Kidney (tissue), 14 donors: ENCODE results near the gene PTPRK. TPM values are rescaled to one million over a fixed set of nuclear protein-coding genes. Genes with fewer than 3 reads are reported as not detected.
"Not testable (repeated sequence)": the region's sequence is repeated elsewhere in the genome, so short reads cannot be mapped to it uniquely, and the experiment has no call there.

Source experiments
- DNase-seq, 5 donors: peaks; one replicate each; pipeline ENCODE4 v3.0.0-alpha.2; 2013 to 2020
- FAIRE-seq: peaks from 2 replicates; lab custom pipeline; 2012; peaks lifted over from hg19 to GRCh38; lab: Jason Lieb, UNC
- H3K27ac ChIP-seq, 2 donors: one replicate each; pipeline ENCODE4 v1.7.0; 2013; ENCODE audit warnings: low read depth in 2 of 2, low read length in 2 of 2, inconsistent platforms in 1 of 2
- H3K27me3 ChIP-seq: one replicate; pipeline ENCODE4 v1.7.1; 2013; ENCODE audit warnings: low read length, inconsistent platforms; ENCODE audit not compliant: control insufficient read depth, insufficient read depth
- H3K36me3 ChIP-seq, 3 donors: one replicate each; pipeline versions ENCODE4 v1.7.0 to v1.7.1; 2013; ENCODE audit warnings: low read length in 3 of 3, control low read depth in 1 of 3, inconsistent platforms in 1 of 3; ENCODE audit not compliant: insufficient read depth in 3 of 3, control insufficient read depth in 2 of 3
- H3K4me1 ChIP-seq, 3 donors: one replicate each; pipeline versions ENCODE4 v1.7.0 to v1.7.1; 2013; ENCODE audit warnings: low read length in 3 of 3, inconsistent platforms in 1 of 3, low read depth in 1 of 3; ENCODE audit not compliant: control insufficient read depth in 2 of 3, insufficient read depth in 2 of 3
- H3K4me3 ChIP-seq, 3 donors: one replicate each; pipeline versions ENCODE4 v1.7.0 to v1.8.1; 2013; ENCODE audit warnings: low read length in 3 of 3, control low read depth in 1 of 3, inconsistent platforms in 1 of 3
- H3K9ac ChIP-seq, 3 donors: one replicate each; pipeline versions ENCODE4 v1.7.0 to v1.7.1; 2013; ENCODE audit warnings: low read length in 3 of 3, control low read depth in 1 of 3, inconsistent platforms in 1 of 3
- H3K9me3 ChIP-seq, 3 donors: one replicate each; pipeline versions ENCODE4 v1.7.0 to v1.7.1; 2013; ENCODE audit warnings: low read length in 3 of 3, control low read depth in 1 of 3, inconsistent platforms in 1 of 3; ENCODE audit not compliant: control insufficient read depth in 2 of 3, insufficient read depth in 1 of 3
- intact Hi-C: fragments of 100-400 bp; cut with DNase I; formaldehyde crosslinking; loops from one replicate; pipeline ENCODE4 v1.11.1; 2022
- polyA plus RNA-seq: library from polyadenylated mRNA; stranded (reverse); fragments of 350-450 nt; fragmentation: Illumina TruSeq; extraction: RNeasy Lipid Tissue Mini Kit (QIAGEN cat#74804); gene quantifications from one replicate; pipeline ENCODE4 v1.2.3, GENCODE V29; 2014; ENCODE audit warnings: low read depth, low replicate concordance; ENCODE audit not compliant: insufficient read depth
- total RNA-seq: library from RNA; stranded (reverse); fragmentation: NEBNext Ultra II Directional; extraction: Animal tissue kit (Norgen Biotek cat#: 25700); gene quantifications from one replicate; pipeline ENCODE4 v1.2.1, GENCODE V29; 2021
- TF ChIP-seq, protein P1 (sequence below): IDR thresholded peaks from 3 replicates; pipeline ENCODE4 v1.5.1; 2012; ENCODE audit warnings: mild to moderate bottlenecking, moderate library complexity, borderline replicate concordance; ENCODE audit not compliant: insufficient read depth; ENCODE audit errors: extremely low read depth
- donor health status: control.
- donor health status: control.
- donor health status: control.
- donor health status: control.
- donor health status: control.
- donor health status: DM: yes; HTN: yes; CAD: no.
- donor health status: Normal renal cell carcinoma (clear cell type).

PTPRK gene
- total and polyA plus RNA-seq, 2 donors from 2014 or later, result 9.2 to 72.8 TPM

DNA sequence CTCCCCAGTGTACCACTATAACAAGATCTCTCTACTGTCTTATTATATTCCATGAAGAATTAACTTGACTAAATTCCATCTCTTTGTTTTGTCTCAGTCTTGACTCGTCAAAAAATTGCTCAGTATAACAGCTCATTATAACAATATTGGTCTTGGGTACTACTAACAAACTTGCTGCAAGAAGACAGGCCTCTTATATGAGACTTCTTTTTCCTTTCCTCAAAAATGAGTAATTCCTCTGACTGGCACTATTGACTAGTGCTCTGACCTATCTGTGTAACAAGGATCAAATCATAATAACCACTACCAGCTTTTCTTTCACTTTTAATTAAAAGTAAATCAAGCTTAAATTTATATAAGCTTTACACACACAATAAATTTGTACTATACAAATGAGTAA, 528.3 kb downstream of the PTPRK start:
- Histone ChIP-seq H3K27me3 (no peaks in the 10 kb centered on the region), H3K4me1 (no peaks in the 10 kb centered on the region), H3K9ac (no peak overlapping the region), H3K36me3 (no peaks in the 10 kb centered on the region), H3K4me3 (no peak overlapping the region), H3K9me3 (no peaks in the 10 kb centered on the region), H3K27ac (no peak overlapping the region)
- TF ChIP-seq, protein P1, sequence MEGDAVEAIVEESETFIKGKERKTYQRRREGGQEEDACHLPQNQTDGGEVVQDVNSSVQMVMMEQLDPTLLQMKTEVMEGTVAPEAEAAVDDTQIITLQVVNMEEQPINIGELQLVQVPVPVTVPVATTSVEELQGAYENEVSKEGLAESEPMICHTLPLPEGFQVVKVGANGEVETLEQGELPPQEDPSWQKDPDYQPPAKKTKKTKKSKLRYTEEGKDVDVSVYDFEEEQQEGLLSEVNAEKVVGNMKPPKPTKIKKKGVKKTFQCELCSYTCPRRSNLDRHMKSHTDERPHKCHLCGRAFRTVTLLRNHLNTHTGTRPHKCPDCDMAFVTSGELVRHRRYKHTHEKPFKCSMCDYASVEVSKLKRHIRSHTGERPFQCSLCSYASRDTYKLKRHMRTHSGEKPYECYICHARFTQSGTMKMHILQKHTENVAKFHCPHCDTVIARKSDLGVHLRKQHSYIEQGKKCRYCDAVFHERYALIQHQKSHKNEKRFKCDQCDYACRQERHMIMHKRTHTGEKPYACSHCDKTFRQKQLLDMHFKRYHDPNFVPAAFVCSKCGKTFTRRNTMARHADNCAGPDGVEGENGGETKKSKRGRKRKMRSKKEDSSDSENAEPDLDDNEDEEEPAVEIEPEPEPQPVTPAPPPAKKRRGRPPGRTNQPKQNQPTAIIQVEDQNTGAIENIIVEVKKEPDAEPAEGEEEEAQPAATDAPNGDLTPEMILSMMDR, result no peak
- DNase-seq (no peak), FAIRE-seq (no peak)
- intact Hi-C loops, result no loop called here

DNA sequence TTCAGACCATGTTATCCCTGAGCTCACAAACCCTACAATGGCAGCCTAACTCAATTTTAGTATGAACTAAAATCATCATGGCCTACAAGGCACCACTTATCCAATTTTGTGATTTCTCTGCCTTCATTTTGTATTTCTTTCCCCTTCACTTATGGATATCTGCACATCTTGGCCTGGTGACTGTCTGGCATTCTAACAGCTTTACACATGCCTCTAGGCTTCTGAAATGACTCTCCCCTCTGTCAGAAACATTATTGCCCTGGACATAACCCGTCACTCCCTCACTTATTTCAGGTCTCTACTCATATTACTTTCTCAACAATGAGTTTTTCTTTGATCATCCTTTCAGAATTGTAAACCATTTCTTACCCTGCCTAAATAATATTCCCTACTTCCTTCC, 530.3 kb downstream of the PTPRK start:
- intact Hi-C loops, result no loop called here
- FAIRE-seq, result no peak

DNA sequence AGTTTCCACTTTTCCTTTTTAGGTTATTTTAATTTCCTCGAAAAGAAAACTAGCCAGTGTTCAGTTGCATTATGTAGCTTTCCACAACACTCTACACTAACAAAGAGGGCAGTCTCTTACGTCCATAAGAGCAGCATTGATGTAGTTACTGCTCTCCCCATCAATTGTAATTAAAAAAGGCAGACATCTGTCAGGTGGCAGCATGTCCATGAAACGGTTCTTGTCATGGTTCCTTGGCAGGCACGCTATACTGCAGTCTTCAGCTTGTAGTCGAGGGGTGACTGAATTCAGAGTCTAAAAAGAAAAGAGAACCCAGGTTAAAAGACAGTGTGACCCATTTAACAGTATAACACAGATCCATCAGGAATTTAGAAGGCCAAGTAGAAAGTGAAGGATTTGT, 539.4 kb downstream of the PTPRK start:
- H3K27ac ChIP-seq, result no peak overlapping the region
- intact Hi-C loops, result no loop called here

More for the DNA sequence above, 530.3 kb downstream of the PTPRK start:
- Histone ChIP-seq H3K4me1 (no peaks in the 10 kb centered on the region), H3K27me3 (no peaks in the 10 kb centered on the region), H3K4me3 (no peak overlapping the region), H3K36me3 (no peaks in the 10 kb centered on the region), H3K9ac (no peak overlapping the region), H3K27ac (no peak overlapping the region), H3K9me3 (no peaks in the 10 kb centered on the region)
- DNase-seq, result peak in 1 of 5 donors; percentile 41
- TF ChIP-seq, protein P1, result no peak

DNA sequence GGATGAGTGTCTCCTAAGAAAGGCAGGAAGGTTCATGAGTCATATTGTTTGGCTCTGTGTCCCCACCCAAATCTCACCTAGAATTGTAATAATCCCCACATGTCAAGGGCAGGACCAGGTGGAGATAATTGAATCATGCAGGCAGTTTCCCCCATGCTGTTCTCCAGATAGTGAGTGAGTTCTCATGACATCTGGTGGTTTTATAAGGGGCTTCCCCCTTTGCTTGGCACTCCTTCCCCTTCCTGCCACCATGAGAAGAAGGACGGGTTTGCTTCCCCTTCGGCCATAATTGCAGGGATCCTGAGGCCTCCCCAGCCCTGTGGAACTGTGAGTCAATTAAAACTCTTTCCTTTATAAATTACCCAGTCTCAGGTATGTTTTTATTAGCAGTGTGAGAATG, 542.2 kb downstream of the PTPRK start:
- intact Hi-C loops, H3K4me3 ChIP-seq, FAIRE-seq, H3K27me3 ChIP-seq, H3K9ac ChIP-seq, H3K4me1 ChIP-seq, DNase-seq, H3K9me3 ChIP-seq, H3K27ac ChIP-seq: not testable (repeated sequence)
- peaks cover 4 to 15% (median 12%) of the 10 kb centered on the region in 3 donors for H3K36me3 ChIP-seq

More for the DNA sequence above, 539.4 kb downstream of the PTPRK start:
- Histone ChIP-seq H3K4me1 (no peaks in the 10 kb centered on the region), H3K4me3 (no peak overlapping the region), H3K27me3 (no peaks in the 10 kb centered on the region), H3K9ac (no peak overlapping the region), H3K9me3 (no peaks in the 10 kb centered on the region), H3K36me3 (peaks cover 4 to 13% (median 10%) of the 10 kb centered on the region in 3 donors)
- FAIRE-seq (no peak), DNase-seq (no peak)
- TF ChIP-seq, protein P1, result no peak
